ENCODE measurements around the gene FOXL3. TPM values are rescaled to one million over a fixed set of nuclear protein-coding genes. Genes with fewer than 3 reads are reported as not detected.

The FOXL3 gene
- polyA plus RNA-seq, 6 donors from 2014 or later = not detected

GRCh38 chr7:279821-280220, 10.1 kb upstream of the FOXL3 start:
- DNase-seq (no peak), ATAC-seq (ENCODE audit: low read depth in 2 of 2) (no peak)
- H3K36me3 Mint-ChIP-seq = peaks cover 0 to 13% of the 10 kb centered on the region in 2 donors
- no peak overlapping the region for H3K27ac Mint-ChIP-seq
- H3K4me1 Mint-ChIP-seq = no peaks in the 10 kb centered on the region
- peaks cover 2 to 21% (median 10%) of the 10 kb centered on the region in 7 donors for H3K9me3 Mint-ChIP-seq
- peak overlapping the region in 1 of 8 donors; percentile 11 for H3K4me3 Mint-ChIP-seq
- peaks cover 9 to 35% (median 24%) of the 10 kb centered on the region in 3 donors for H3K27me3 Mint-ChIP-seq

DNA sequence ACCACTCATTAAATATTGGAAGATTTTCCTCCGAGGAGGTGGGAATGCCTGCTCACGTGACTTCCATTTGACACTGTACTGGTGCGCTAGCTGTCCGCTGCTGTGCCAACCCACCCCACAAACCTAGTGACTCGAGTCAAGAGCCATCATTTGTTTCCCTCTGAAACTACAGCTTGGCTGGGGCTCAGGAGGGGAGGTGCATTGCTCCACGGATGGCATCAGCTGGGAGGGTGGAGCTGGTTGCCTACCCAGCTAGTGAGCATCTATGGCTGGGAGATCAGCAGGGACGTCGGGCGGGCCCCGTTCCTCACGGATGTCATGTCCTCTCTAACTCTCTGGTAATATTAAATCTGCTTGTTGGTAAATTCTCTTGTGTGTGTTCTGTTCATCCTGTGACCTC, 9.5 kb upstream of the FOXL3 start:
- Mint-ChIP-seq H3K9me3 (peaks cover 2 to 16% (median 5%) of the 10 kb centered on the region in 7 donors), H3K27me3 (peaks cover 9 to 41% (median 31%) of the 10 kb centered on the region in 3 donors), H3K4me1 (no peaks in the 10 kb centered on the region), H3K27ac (no peak overlapping the region), H3K36me3 (peaks cover 0 to 7% of the 10 kb centered on the region in 2 donors), H3K4me3 (no peak overlapping the region)
- ATAC-seq (ENCODE audit: low read depth in 2 of 2) (no peak), DNase-seq (no peak)

- peaks cover 9 to 47% (median 37%) of the 10 kb centered on the region in 3 donors for H3K27me3 Mint-ChIP-seq
- H3K27ac Mint-ChIP-seq = no peak overlapping the region
- DNase-seq (no peak), ATAC-seq (ENCODE audit: low read depth in 2 of 2) (no peak)
- peaks cover 0 to 14% (median 3%) of the 10 kb centered on the region in 7 donors for H3K9me3 Mint-ChIP-seq
- H3K4me3 Mint-ChIP-seq = no peak overlapping the region
- peaks cover 0 to 7% of the 10 kb centered on the region in 2 donors for H3K36me3 Mint-ChIP-seq
- H3K4me1 Mint-ChIP-seq = no peaks in the 10 kb centered on the region
Observed at GRCh38 chr7:281637-282036, 8.3 kb upstream of the FOXL3 start.

GRCh38 chr7:282621-283020, 7.3 kb upstream of the FOXL3 start:
- H3K27me3 Mint-ChIP-seq = peaks cover 13 to 46% (median 38%) of the 10 kb centered on the region in 3 donors
- H3K4me1 Mint-ChIP-seq = no peaks in the 10 kb centered on the region
- no peak overlapping the region for H3K27ac Mint-ChIP-seq
- H3K4me3 Mint-ChIP-seq = no peak overlapping the region
- H3K9me3 Mint-ChIP-seq = peaks cover 0 to 8% (median 0%) of the 10 kb centered on the region in 7 donors
- ATAC-seq (ENCODE audit: low read depth in 2 of 2) (no peak), DNase-seq (no peak)
- H3K36me3 Mint-ChIP-seq = no peaks in the 10 kb centered on the region

DNA sequence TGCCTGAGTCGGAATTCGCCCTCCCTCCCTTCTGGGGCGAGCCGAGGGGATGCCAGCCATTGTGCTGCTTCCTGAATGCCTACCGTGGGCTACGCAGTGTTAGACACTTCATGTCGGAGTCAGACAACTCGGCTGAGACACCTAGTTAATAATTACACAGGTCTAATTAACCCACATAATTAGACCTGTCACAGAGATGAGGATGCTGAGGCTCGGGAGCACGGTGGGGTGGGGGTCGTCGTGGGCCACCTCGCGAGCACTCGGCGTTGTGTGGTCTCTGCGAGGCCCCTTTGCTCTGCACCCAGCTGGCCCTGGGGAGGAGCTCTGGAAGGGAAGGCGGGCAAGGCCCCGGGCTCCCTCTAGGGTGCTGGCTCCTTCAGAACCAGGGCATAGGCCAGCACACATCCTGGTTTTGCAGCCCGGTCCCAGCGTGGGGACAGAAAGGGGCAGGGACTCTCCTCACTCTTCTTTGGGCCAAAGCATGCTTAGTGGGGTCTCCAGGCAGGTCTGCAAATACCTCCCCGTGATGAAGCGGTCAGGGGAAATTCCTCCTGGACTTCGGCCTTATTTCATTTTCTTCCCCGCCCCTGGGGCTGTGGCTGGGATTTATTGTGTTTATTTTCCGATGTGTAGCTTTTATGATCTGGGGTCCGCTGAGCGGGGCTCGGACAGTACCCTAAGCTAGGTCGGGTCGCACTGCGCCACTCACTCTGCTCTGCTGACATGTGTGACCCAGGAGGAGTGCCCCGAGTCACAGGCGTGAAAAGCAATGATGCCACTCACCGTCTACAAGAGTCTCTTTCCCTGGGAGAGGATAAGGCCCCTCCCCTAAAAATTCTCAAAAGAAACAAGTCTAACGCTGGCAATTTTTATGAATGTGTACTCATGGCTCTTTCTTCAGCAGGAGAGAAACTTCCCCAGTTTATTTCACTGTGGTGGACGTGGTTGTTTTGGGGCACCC, 4.9 kb upstream of the FOXL3 start:
- H3K27me3 Mint-ChIP-seq = peaks cover 21 to 55% (median 48%) of the 10 kb centered on the region in 3 donors
- H3K27ac Mint-ChIP-seq = peak overlapping the region in 1 of 6 donors; percentile 61
- DNase-seq (no peak), ATAC-seq (ENCODE audit: low read depth in 2 of 2) (no peak)
- peaks cover 0 to 8% (median 0%) of the 10 kb centered on the region in 7 donors for H3K9me3 Mint-ChIP-seq
- peaks cover 0 to 3% (median 0%) of the 10 kb centered on the region in 3 donors for H3K4me1 Mint-ChIP-seq
- H3K36me3 Mint-ChIP-seq = no peaks in the 10 kb centered on the region
- H3K4me3 Mint-ChIP-seq = peak overlapping the region in 1 of 8 donors; percentile 47

GRCh38 chr7:285731-286130, 4.2 kb upstream of the FOXL3 start:
- no peak for ATAC-seq (ENCODE audit: low read depth in 2 of 2)
- Mint-ChIP-seq H3K4me1 (peaks cover 0 to 3% (median 0%) of the 10 kb centered on the region in 3 donors), H3K9me3 (peaks cover 0 to 8% (median 0%) of the 10 kb centered on the region in 7 donors), H3K36me3 (no peaks in the 10 kb centered on the region), H3K4me3 (no peak overlapping the region), H3K27ac (peak overlapping the region in 1 of 6 donors; percentile 30), H3K27me3 (peaks cover 21 to 48% (median 43%) of the 10 kb centered on the region in 3 donors)
- no peak for DNase-seq

DNA sequence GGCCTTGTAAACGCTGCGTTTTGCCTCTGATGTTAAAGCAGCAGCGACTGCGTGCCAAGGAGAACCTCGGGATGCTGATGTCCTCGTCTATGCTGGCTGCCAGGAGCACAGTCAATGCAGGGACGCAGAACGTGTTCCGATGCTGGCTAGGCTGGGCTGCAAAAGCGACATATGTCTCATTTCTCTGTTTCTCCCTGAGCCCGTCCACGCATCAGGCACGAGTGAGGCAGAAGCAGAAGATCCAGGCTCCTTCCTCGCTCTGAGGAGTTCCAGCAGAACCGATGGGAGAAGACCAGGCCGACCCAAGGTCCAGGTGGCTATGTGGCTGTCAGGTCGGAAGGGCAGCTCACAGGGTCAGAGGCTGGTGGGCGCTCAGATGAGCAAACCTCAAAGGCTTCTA, 3.7 kb upstream of the FOXL3 start:
- Mint-ChIP-seq H3K27ac (peak overlapping the region in 1 of 6 donors; percentile 29), H3K9me3 (peaks cover 0 to 4% (median 0%) of the 10 kb centered on the region in 7 donors), H3K27me3 (peaks cover 16 to 43% (median 38%) of the 10 kb centered on the region in 3 donors), H3K36me3 (no peaks in the 10 kb centered on the region), H3K4me1 (peaks cover 0 to 3% (median 0%) of the 10 kb centered on the region in 3 donors), H3K4me3 (no peak overlapping the region)
- ATAC-seq (ENCODE audit: low read depth in 2 of 2) (no peak), DNase-seq (no peak)

- no peak overlapping the region for H3K4me3 Mint-ChIP-seq
- H3K36me3 Mint-ChIP-seq = no peaks in the 10 kb centered on the region
Observed at GRCh38 chr7:288671-289101, 1.3 kb upstream of the FOXL3 start.

DNA sequence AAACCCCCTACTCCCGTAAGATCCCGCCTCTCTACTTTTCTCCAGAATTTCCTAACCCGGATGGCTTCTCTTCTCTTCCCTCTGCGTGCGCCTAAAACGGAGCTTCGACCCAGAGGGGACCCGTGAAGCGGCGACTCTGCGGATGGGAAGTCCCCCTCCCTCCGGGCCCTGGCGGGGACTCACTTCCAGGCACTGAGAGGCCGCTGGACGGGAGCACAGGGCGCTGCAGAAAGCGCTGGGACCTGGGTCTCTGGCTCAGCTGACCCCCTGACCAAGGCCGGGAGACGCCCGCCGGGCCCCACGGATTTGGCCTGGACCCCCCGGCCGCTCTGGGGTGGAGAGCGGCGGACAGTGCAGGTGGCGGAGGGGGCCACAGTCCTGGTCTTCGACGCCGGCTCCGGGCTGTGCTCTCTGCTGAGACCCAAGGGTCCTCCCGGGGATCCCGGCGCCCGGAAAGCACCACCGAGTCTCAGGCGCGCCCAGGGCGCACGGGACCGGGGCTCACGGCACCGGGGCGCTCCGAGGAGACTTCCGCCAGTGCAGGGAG, 688 bp upstream of the FOXL3 start:
- Mint-ChIP-seq H3K4me1 (peaks cover 0 to 3% (median 0%) of the 10 kb centered on the region in 3 donors), H3K4me3 (no peak overlapping the region), H3K9me3 (no peaks in the 10 kb centered on the region), H3K36me3 (no peaks in the 10 kb centered on the region), H3K27ac (no peak overlapping the region), H3K27me3 (peaks cover 19 to 56% (median 56%) of the 10 kb centered on the region in 3 donors)
- no peak for ATAC-seq (ENCODE audit: low read depth in 2 of 2)
- no peak for DNase-seq

More at GRCh38 chr7:288671-289101, 1.3 kb upstream of the FOXL3 start:
- peaks cover 19 to 56% (median 53%) of the 10 kb centered on the region in 3 donors for H3K27me3 Mint-ChIP-seq
- DNase-seq = no peak
- peaks cover 0 to 3% (median 0%) of the 10 kb centered on the region in 3 donors for H3K4me1 Mint-ChIP-seq
- H3K27ac Mint-ChIP-seq = no peak overlapping the region
- H3K9me3 Mint-ChIP-seq = no peaks in the 10 kb centered on the region
- ATAC-seq (ENCODE audit: low read depth in 2 of 2) = no peak

GRCh38 chr7:290554-291372, 793 bp downstream of the FOXL3 start:
- Mint-ChIP-seq H3K27ac (no peak overlapping the region), H3K36me3 (no peaks in the 10 kb centered on the region), H3K4me3 (no peak overlapping the region), H3K9me3 (no peaks in the 10 kb centered on the region), H3K4me1 (peaks cover 0 to 3% (median 0%) of the 10 kb centered on the region in 3 donors), H3K27me3 (peaks cover 19 to 57% (median 44%) of the 10 kb centered on the region in 3 donors)
- DNase-seq (no peak), ATAC-seq (ENCODE audit: low read depth in 2 of 2) (no peak)

DNA sequence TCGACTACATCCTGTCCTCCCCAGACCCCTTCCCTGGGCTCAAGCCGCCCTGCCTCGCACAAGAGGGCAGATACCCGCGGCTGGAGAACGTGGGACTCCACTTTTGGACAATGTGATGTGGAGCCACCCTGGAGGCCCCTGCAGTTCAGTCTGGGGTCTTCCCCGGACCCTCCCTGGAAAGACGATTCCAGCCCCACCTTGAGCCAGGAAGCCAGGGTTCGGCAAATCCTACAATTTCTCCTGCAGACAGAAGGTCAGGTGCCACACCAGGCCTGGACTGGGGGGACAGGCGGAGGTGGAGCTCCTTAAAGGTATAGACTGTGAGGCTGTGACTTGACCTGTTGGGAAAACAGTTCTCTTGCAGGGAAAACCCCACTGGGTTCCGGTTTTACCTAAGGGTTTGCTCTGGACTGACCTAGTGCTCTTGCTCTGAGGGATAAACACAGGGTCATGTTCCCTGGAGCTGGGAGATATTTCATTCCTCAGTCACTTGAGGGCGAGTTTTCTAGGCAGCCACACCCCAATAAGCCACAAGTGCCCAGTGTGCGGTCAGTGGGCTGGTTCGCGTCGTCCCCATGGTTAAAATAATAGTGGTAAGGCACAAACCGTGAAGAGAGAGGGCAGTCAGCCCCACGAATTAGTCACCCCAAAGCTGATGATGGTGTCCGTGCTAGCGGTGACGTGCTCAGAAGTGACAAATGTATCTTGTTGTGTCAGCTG, 1.6 kb downstream of the FOXL3 start:
- H3K4me1 Mint-ChIP-seq = peaks cover 0 to 3% (median 0%) of the 10 kb centered on the region in 3 donors
- no peak for DNase-seq
- no peak overlapping the region for H3K27ac Mint-ChIP-seq
- H3K27me3 Mint-ChIP-seq = peaks cover 19 to 55% (median 41%) of the 10 kb centered on the region in 3 donors
- H3K9me3 Mint-ChIP-seq = no peaks in the 10 kb centered on the region
- no peak overlapping the region for H3K4me3 Mint-ChIP-seq
- ATAC-seq (ENCODE audit: low read depth in 2 of 2) = no peak
- H3K36me3 Mint-ChIP-seq = no peaks in the 10 kb centered on the region

DNA sequence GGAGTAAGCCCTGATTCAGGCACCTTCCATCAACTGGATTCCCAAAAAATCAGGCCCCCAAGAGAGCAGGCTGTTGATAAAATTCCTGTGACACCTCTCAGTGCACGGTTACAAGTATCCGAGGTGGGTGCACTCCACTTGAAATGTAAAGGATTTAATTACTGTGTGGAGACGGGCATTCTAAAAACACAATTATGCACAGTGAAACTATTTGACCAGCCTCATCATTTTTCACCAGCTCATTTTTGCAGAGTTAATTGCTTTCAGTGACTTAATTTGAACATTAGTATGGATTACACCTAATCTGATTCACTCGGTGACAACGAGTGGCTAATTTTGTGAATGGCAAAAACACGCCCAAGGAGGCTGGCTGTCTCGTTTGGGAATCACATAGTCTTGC, 2.3 kb downstream of the FOXL3 start:
- H3K4me3 Mint-ChIP-seq = no peak overlapping the region
- ATAC-seq (ENCODE audit: low read depth in 2 of 2) = no peak
- peaks cover 18 to 53% (median 39%) of the 10 kb centered on the region in 3 donors for H3K27me3 Mint-ChIP-seq
- H3K9me3 Mint-ChIP-seq = no peaks in the 10 kb centered on the region
- no peaks in the 10 kb centered on the region for H3K36me3 Mint-ChIP-seq
- H3K27ac Mint-ChIP-seq = no peak overlapping the region
- DNase-seq = no peak
- H3K4me1 Mint-ChIP-seq = peaks cover 0 to 3% (median 0%) of the 10 kb centered on the region in 3 donors

Data from naive B cell (primary cell).